HepG2 (cell line): Measurements from ENCODE around the gene ASMT.
"Not testable (repeated sequence)": the region's sequence is repeated elsewhere in the genome, so short reads cannot be mapped to it uniquely, and the experiment has no call there.

Source experiments
- FOXK2 ChIP-seq: fragments of 450-650 bp; IDR thresholded peaks from 2 replicates; pipeline ENCODE4 v1.6.1; 2016
- MXD1 ChIP-seq: sonication (generic); formaldehyde crosslinking; IDR thresholded peaks from 2 replicates; pipeline ENCODE4 v1.4.0; 2020; ENCODE audit warnings: mild to moderate bottlenecking, missing genetic modification reagents
- MZF1 ChIP-seq: sonication (generic); formaldehyde crosslinking; IDR thresholded peaks from 2 replicates; pipeline ENCODE4 v1.8.1; 2023; ENCODE audit warnings: mild to moderate bottlenecking, missing genetic modification reagents, borderline replicate concordance
- NR2C2 ChIP-seq: sonication (generic); formaldehyde crosslinking; IDR thresholded peaks from 2 replicates; pipeline ENCODE4 v1.4.0; 2020; ENCODE audit warnings: missing genetic modification reagents, mild to moderate bottlenecking, moderate library complexity, borderline replicate concordance
- NR3C1 ChIP-seq: sonication (generic); formaldehyde crosslinking; IDR thresholded peaks from 2 replicates; pipeline ENCODE4 v1.4.0; 2020; ENCODE audit warnings: missing genetic modification reagents
- RBAK ChIP-seq: sonication (generic); formaldehyde crosslinking; IDR thresholded peaks from 2 replicates; pipeline ENCODE4 v1.5.1; 2020; ENCODE audit warnings: mild to moderate bottlenecking, missing genetic modification reagents
- STAG1 ChIP-seq: sonication (generic); formaldehyde crosslinking; IDR thresholded peaks from 2 replicates; pipeline ENCODE4 v1.4.0; 2020; ENCODE audit warnings: missing genetic modification reagents
- ZFX ChIP-seq: sonication (generic); formaldehyde crosslinking; IDR thresholded peaks from 2 replicates; pipeline ENCODE4 v1.4.0; 2020; ENCODE audit warnings: mild to moderate bottlenecking, low read depth, missing genetic modification reagents, moderate library complexity
- ZKSCAN8 ChIP-seq: IDR thresholded peaks from 2 replicates; pipeline ENCODE4 v1.6.1; 2016; ENCODE audit warnings: borderline replicate concordance, missing genetic modification reagents, missing compliant biosample characterization
- ZNF20 ChIP-seq: sonication (generic); formaldehyde crosslinking; IDR thresholded peaks from 2 replicates; pipeline ENCODE4 v1.4.0; 2020; ENCODE audit warnings: mild to moderate bottlenecking, moderate library complexity, missing genetic modification reagents
- TF ChIP-seq, protein P1 (sequence below): sonication (generic); formaldehyde crosslinking; IDR thresholded peaks from 2 replicates; pipeline ENCODE4 v1.5.0; 2020; ENCODE audit warnings: mild to moderate bottlenecking, missing genetic modification reagents, moderate library complexity
- TF ChIP-seq, protein P2 (sequence below): sonication (generic); formaldehyde crosslinking; IDR thresholded peaks from 2 replicates; pipeline ENCODE4 v1.4.0; 2020; ENCODE audit warnings: missing genetic modification reagents

GRCh38 chrX:1652011-1652811 is 37.4 kb downstream of the ASMT start:
- not testable (repeated sequence) for TF ChIP-seq MXD1 (CRISPR knock-in tag); RBAK (CRISPR knock-in tag); NR2C2 (CRISPR knock-in tag); ZKSCAN8 (CRISPR knock-in tag); ZFX; FOXK2; ZNF20; NR3C1 (CRISPR knock-in tag); MZF1 (CRISPR knock-in tag)
- TF ChIP-seq, protein P1, sequence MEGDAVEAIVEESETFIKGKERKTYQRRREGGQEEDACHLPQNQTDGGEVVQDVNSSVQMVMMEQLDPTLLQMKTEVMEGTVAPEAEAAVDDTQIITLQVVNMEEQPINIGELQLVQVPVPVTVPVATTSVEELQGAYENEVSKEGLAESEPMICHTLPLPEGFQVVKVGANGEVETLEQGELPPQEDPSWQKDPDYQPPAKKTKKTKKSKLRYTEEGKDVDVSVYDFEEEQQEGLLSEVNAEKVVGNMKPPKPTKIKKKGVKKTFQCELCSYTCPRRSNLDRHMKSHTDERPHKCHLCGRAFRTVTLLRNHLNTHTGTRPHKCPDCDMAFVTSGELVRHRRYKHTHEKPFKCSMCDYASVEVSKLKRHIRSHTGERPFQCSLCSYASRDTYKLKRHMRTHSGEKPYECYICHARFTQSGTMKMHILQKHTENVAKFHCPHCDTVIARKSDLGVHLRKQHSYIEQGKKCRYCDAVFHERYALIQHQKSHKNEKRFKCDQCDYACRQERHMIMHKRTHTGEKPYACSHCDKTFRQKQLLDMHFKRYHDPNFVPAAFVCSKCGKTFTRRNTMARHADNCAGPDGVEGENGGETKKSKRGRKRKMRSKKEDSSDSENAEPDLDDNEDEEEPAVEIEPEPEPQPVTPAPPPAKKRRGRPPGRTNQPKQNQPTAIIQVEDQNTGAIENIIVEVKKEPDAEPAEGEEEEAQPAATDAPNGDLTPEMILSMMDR (CRISPR knock-in tag): peak; percentile 77
- TF ChIP-seq, protein P2, sequence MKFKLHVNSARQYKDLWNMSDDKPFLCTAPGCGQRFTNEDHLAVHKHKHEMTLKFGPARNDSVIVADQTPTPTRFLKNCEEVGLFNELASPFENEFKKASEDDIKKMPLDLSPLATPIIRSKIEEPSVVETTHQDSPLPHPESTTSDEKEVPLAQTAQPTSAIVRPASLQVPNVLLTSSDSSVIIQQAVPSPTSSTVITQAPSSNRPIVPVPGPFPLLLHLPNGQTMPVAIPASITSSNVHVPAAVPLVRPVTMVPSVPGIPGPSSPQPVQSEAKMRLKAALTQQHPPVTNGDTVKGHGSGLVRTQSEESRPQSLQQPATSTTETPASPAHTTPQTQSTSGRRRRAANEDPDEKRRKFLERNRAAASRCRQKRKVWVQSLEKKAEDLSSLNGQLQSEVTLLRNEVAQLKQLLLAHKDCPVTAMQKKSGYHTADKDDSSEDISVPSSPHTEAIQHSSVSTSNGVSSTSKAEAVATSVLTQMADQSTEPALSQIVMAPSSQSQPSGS (CRISPR knock-in tag): not testable (repeated sequence)
- peak; percentile 64 for TF ChIP-seq STAG1 (CRISPR knock-in tag)
